Ramos (cell line): ENCODE data around the gene UCP2.

Experiments
- in situ Hi-C: fragments of 300-500 bp; cut with MboI; formaldehyde crosslinking; loops from one replicate; pipeline ENCODE4 v1.14.3; 2022; ENCODE audit warnings: low sequenced_read_pairs; ENCODE audit not compliant: unreplicated experiment

Gene UCP2

DNA sequence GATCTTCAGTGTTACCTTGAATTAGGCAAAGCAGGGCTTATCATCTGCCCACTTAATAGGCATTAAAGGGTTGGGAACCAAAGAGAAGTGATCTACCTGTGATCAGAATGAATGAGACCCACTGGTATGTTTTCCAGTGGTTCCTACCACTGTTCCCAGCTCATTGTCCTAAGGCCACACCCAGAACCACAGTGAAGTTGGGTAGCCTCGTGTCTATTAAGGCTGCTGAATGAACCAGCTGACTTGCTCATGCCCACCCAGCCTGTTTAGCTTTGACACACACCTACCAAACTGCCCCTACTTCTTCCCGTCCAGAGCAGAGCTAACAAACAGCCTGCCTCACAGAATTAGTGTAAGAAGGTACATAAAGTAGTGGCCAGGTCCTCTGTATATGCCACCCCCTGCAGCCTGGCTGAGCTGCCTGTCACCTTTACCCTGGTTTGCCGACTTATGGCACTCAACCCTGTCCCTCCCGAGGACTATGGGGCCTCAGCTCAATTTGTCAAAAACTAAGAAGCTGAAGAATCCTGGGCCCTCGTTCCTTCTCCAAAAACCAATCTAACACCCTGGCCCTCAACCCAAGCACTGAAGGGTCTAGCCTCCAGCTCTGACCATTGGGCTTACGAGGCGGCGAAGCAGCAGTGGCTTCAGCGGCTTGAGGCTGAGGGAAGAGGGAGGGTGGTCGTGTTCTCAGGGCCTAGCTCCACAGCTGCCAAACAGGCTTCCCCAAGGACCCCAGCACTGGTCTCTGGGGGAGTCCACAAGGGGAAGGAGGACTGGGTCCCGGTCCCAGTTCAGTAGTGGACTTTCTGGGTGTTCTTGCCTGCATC, 9.8 kb downstream of the UCP2 start:
- in situ Hi-C loops, result no loop called here

DNA sequence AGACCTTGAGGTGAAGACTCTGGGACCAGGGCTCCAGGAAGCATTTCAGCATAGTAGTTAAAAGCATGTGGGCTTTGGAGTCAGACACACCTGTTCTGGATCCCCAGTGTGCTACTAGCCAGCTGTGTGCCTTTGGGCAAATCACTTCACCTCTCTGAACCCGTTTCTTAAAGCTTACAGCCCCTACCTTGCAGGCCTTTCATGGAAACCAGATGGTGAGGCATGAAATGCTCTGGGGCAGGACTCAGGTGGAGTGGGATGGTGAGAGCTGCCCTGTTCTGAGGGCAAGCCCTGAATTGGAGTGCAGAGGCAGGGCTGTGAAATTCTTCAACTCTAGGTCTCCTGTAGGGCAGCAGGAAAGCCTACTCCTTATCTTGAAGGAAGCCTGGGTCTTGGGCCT, 10.5 kb downstream of the UCP2 start:
- in situ Hi-C loops, result no loop called here

GRCh38 chr11:73971175-73971719, 11.4 kb downstream of the UCP2 start:
- in situ Hi-C loops, result no loop called here

DNA sequence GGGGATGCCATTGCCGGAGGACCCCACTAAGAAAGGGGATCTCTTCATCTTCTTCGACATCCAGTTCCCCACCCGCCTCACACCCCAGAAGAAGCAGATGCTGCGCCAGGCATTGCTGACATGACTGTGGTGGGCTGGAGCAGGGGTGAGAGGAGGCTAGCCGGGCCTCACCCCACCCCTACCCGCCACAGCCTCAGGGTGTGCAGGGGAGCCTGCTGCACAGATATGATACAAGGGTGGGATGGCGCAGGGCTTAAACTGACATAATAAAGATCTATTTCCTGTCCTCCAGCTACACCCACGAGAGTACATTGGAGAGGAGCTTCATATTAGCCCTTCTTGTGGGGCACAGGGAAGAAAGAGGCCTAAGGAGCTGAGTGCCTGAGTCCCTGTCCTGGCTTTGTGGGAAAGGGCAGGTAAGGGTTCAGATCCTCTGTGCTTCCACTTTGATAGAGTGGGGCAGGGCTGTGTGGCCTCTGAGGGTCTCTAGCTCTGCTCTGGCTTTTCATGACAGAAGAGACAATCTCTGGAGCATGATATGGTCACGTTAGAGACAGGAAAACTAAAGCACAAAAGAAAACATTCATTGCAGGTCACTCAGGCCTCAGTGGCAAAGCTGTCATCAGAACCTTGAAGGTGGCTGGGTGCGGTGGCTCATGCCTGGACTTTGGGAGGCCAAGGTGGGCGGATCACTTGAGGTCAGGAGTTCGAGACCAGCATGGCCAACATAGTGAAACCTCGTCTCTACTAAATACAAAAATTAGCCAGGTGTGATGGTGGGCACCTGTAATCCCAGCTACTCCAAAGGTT, 12.4 kb downstream of the UCP2 start:
- in situ Hi-C loops, result loop anchor here (5.0 kb wide), 2 partner anchors 67 to 477 kb away; no protein-coding TSS in a partner anchor

DNA sequence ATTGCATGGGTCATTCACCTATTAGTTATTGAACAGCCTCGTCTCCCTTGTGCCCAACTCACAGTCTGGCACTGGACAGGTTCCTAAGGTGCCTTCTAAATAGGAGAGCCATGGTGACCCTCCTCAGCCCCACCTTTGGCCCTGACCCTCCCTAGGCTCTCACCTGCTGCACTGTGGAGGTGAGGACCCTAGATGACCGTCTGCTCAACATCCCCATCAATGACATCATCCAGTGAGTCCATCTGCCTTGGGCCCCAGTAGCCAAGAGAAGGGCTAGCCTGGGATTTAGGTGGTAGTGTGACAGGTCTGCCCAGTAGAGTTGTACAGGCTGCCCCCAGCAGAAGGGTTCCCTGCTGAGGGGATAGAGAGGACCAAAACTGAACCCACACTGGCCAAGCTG, 13.6 kb downstream of the UCP2 start:
- in situ Hi-C loops, result loop anchor here (5.0 kb wide), 2 partner anchors 68 to 478 kb away; no protein-coding TSS in a partner anchor

GRCh38 chr11:73968356-73968966, 14.2 kb downstream of the UCP2 start:
- in situ Hi-C loops, result loop anchor here (5.0 kb wide), 2 partner anchors 69 to 479 kb away; no protein-coding TSS in a partner anchor

- in situ Hi-C loops, result loop anchor here (5.0 kb wide), 2 partner anchors 72 to 482 kb away; no protein-coding TSS in a partner anchor
Observed at GRCh38 chr11:73965764-73966121, 16.9 kb downstream of the UCP2 start.

DNA sequence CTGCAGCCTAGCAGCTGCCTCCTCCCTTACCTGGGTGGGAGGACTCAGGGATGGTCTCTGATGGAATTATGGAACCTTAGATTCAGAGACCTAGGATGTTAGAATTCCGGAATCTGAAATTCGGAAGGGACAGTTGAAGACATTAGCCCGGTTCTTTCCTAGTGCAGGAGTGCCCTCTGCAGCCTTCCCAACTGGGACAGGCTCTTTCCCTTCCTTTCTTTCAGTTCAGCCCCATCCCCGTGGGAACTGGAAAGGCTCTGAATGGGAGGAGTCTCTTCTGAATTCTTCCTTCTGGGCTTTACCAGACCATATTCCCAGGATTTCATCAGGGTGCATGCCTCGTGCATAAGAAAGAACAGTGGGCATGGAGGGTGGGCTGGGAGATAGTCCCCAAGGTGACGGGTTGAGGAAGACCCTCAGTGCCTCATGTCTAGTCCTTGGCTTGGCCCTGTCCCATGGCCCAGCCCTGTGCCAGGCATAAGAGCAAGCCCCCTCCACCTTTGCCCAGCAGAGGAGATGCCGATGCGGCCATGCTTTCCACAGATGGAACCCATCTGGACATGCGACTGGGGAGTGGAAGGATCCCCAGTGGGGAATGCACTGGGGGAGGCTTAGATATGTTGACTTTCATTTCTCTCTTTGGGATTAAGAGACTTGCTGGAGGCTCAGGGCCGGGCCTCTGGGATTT, 17.4 kb downstream of the UCP2 start:
- in situ Hi-C loops, result loop anchor here (5.0 kb wide), 2 partner anchors 72 to 482 kb away; no protein-coding TSS in a partner anchor

DNA sequence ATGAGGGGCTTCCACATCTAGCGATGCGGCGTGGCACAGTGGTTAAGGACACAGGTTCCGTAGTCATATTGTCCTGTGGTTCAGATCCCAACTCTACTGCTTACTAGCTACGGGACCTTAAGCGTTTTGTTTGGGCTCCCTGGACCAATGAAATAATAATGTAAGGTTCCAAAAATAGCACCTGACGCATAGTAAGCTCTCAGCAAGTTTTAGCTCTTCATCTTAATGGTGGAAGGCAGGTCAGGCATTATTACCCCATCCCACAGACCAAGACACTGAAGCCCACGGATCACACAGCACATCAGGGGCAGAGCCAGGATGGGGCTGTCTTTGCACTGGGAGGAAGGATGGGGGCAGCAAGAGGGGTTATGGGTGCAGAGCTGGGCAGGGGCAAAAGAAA, 18.8 kb downstream of the UCP2 start:
- in situ Hi-C loops, result no loop called here

- in situ Hi-C loops, result no loop called here
Observed at GRCh38 chr11:73962101-73962705, 20.4 kb downstream of the UCP2 start.

- in situ Hi-C loops, result no loop called here
Observed at GRCh38 chr11:73961321-73961720, 21.3 kb downstream of the UCP2 start.

GRCh38 chr11:73958521-73959141, 24.0 kb downstream of the UCP2 start:
- in situ Hi-C loops, result no loop called here

- in situ Hi-C loops, result no loop called here
Observed at GRCh38 chr11:73957654-73958361, 24.8 kb downstream of the UCP2 start.

DNA sequence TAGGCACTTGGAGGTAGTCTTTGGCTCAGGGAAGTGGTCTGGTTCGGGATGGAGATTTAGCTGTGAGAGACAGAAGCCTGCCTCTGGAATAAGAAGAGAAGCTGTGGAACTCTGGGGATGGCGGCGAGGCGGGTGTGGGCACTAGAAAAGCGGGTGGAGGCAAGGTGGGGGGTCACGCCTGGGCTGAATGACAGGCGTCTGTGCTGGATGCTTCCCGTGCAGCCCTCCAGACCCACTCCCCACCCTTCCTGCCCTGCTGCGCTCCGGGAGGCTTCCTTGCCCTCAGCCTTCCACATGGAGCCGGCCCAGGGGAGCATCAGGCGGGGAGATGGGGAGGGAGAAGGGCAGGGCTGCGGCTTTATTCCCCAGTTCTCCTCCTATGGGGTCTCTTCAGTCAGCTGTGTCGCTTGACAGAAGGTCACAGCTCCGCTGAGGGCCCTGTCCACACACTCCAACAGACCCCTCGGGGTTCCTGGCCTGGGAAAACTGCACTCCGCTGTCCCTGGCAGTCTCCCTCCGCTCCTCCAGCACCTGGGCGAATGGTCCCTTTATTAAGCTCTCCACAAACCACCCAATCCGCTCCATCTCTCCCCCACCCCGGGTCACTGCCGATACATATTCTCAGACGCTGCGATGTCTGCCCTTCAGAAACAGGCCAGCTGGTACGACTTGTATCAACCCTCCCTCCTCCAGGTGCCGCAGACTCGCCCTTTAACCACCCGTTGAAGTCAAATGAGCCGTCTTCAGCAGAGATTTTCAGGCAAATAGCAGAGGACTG, 25.6 kb downstream of the UCP2 start:
- in situ Hi-C loops, result no loop called here

GRCh38 chr11:73951797-73952196, 30.8 kb downstream of the UCP2 start:
- in situ Hi-C loops, result no loop called here

GRCh38 chr11:73950869-73951710, 31.6 kb downstream of the UCP2 start, which contains the start of gene DNAJB13:
Gene DNAJB13 (plus strand): TSS chr11:73951026. CDS start chr11:73951070, 44 bp downstream.
- in situ Hi-C loops, result no loop called here

- in situ Hi-C loops, result no loop called here
Observed at GRCh38 chr11:73949912-73950311, 32.7 kb downstream of the UCP2 start.
